HEK293T (cell line): ENCODE results near the gene NFU1.

Source experiments
- ARNT ChIP-seq: fragments of 450-650 bp; IDR thresholded peaks from 2 replicates; pipeline ENCODE4 v1.6.1; 2017; ENCODE audit warnings: mild to moderate bottlenecking
- BHLHE40 ChIP-seq: fragments of 450-650 bp; IDR thresholded peaks from 2 replicates; pipeline ENCODE4 v1.6.1; 2016; ENCODE audit warnings: mild to moderate bottlenecking, moderate library complexity, borderline replicate concordance
- CTBP1 ChIP-seq: fragments of 450-650 bp; IDR thresholded peaks from 2 replicates; pipeline ENCODE4 v1.6.1; 2016; ENCODE audit warnings: borderline replicate concordance
- FOXM1 ChIP-seq: fragments of 450-650 bp; IDR thresholded peaks from 2 replicates; pipeline ENCODE4 v1.6.1; 2017; ENCODE audit warnings: mild to moderate bottlenecking, borderline replicate concordance
- HDGF ChIP-seq: fragments of 450-650 bp; IDR thresholded peaks from 2 replicates; pipeline ENCODE4 v1.6.1; 2017; ENCODE audit warnings: antibody characterized with exemption, borderline replicate concordance
- SP1 ChIP-seq: fragments of 450-650 bp; IDR thresholded peaks from 2 replicates; pipeline ENCODE4 v1.6.1; 2017
- TARDBP ChIP-seq: fragments of 450-650 bp; IDR thresholded peaks from 2 replicates; pipeline ENCODE4 v1.6.1; 2016

DNA sequence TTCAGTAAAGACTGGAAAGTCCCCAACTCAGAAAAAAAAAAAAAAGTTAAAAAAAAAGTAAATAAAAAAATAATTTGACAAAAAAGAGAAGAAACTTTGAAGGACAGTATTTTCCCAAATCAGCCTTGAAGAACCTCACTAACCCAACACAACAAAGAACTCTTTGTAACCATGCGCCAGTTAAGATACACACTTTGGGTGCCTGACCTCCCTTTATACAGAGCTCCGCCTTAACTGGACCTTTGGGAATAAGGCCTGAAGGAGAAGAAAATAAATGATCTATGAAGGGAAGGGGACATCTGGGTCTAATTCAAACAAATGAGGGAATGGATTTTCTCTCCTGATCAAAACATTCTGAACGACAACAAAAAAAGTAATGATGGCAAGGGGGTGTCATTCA lies 48.0 kb downstream of the NFU1 start:
- TF ChIP-seq BHLHE40 (no peak), TARDBP (no peak), HDGF (no peak), FOXM1 (no peak), ARNT (no peak), CTBP1 (no peak), SP1 (no peak)
